GM12875 (cell line): ENCODE data around the gene PPARD.

ENCODE experiments used
- H3K4me3 ChIP-seq: one replicate; pipeline ENCODE4 v1.5.1; 2011; ENCODE audit warnings: low read depth, low read length, control low read depth
- TF ChIP-seq, protein P1 (sequence below): IDR thresholded peaks from 2 replicates; pipeline ENCODE4 v1.5.1; 2011; ENCODE audit warnings: low read depth, mild to moderate bottlenecking, control low read depth, inconsistent platforms, low read length, moderate library complexity, borderline replicate concordance; ENCODE audit not compliant: insufficient read depth

The PPARD gene

DNA sequence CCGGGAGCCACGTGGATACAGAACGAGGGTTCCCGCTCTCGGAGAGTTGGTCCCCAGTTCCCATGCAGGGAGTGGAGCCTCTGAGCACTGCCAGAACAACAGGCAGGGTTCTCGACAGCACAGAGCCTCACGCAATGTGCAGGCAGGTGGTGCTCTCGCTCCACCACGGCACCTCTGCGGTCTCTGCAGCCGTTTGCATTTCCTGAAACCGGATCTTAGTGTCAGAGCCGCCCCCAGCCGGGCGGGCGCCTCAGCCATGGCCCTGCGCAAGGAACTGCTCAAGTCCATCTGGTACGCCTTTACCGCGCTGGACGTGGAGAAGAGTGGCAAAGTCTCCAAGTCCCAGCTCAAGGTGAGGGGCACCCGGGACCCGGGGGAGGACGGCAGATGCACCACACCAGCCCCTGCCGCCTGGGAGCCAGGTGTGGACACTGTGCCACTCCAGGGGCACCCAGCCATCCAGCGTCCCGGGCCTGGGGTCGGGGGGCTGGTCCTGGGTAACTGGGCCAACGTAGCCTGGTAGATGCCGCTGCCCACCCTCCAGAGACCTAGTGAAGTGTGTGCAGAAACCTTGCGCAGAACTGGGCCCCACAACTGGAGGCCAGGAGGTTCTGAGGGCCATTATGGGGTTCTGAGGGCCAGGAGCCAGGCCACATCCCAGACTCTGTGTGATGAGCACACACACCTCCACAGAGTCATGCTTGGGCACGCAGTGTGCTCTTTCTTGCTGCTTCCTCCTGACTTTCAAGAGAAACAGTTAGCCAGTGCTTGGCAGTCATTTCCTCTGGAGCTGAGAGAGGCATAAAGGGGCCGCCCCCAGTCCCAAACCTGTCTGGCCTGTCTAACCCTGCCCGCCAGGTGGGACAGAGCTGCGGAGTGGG lies 44.5 kb upstream of the PPARD start, which contains the start of gene DEF6:
TSS of gene DEF6 (plus strand) at position 218 of the 881 bp plus-strand sequence. CDS start at position 257, 39 bp downstream.
- TF ChIP-seq, protein P1, sequence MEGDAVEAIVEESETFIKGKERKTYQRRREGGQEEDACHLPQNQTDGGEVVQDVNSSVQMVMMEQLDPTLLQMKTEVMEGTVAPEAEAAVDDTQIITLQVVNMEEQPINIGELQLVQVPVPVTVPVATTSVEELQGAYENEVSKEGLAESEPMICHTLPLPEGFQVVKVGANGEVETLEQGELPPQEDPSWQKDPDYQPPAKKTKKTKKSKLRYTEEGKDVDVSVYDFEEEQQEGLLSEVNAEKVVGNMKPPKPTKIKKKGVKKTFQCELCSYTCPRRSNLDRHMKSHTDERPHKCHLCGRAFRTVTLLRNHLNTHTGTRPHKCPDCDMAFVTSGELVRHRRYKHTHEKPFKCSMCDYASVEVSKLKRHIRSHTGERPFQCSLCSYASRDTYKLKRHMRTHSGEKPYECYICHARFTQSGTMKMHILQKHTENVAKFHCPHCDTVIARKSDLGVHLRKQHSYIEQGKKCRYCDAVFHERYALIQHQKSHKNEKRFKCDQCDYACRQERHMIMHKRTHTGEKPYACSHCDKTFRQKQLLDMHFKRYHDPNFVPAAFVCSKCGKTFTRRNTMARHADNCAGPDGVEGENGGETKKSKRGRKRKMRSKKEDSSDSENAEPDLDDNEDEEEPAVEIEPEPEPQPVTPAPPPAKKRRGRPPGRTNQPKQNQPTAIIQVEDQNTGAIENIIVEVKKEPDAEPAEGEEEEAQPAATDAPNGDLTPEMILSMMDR: peak; percentile 93
- peak within 1 kb of the TSS; percentile 57 for H3K4me3 ChIP-seq

DNA sequence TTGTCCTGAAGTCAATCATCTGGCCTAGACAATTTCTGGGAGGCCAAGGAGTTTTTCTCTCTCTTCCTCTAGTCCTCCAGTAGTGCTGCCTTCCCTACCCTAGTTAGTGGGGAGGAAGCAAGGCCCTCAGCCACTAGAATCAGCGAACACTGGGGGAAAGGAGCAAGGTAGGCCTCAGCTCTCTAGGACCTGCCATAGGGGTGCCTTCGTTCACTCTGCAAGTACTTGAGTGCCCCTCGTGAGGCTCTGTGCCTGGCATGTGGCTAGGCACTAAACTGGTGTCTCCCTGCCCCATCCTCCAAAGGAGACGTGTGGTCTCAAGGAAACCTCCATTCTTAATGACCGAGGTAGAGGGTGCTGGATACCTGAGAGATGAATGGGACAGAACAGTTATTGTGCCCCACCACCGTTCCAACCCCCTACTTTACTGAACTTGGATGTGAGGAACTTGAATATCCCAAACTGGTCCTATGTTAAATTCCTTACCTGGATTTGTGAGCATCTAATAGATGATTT lies 43.7 kb upstream of the PPARD start:
- TF ChIP-seq, protein P1: no peak
- H3K4me3 ChIP-seq: peak overlapping the region; percentile 57

DNA sequence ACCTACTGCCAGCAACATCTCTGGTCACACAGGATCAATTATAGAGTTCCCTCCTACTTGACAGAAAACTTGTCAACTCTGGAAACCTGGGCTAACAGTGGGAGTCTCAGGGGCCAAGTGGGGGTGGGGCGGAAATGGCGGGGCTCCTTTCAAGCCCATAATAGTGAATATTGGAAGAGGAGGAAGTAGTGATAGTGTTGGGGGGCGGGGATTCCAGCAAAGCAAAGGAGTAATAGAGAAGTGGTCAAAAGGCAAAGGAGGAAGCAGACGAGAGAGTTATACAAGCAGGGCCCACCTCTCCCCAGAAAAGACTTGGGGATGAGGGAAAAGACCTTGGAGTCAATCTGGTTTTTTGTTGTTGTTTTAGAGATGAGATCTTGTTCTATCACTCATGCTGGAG lies 42.7 kb upstream of the PPARD start:
- no peak overlapping the region for H3K4me3 ChIP-seq

DNA sequence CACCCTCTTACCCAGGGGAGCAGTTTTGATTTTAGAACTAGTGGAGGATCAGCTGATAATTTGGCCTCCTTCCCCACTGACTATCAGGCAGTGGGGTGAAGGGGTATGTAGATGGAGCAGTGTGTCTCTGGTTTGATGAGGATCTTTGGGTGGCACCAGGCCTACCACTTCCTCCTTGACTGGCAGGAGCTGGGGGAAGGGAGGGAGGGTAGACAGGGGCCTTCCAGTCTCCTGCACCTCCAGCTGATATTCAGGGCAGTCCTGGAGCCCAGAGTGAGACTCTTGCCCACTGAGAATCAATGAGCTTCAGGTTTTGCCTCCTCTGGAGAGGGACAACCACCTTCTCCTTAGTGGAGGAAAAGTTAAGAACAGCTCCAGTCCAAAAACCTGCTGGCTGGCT lies 41.5 kb upstream of the PPARD start:
- TF ChIP-seq, protein P1: no peak
- no peak overlapping the region for H3K4me3 ChIP-seq

More for the DNA sequence above, 42.7 kb upstream of the PPARD start:
- TF ChIP-seq, protein P1: no peak

DNA sequence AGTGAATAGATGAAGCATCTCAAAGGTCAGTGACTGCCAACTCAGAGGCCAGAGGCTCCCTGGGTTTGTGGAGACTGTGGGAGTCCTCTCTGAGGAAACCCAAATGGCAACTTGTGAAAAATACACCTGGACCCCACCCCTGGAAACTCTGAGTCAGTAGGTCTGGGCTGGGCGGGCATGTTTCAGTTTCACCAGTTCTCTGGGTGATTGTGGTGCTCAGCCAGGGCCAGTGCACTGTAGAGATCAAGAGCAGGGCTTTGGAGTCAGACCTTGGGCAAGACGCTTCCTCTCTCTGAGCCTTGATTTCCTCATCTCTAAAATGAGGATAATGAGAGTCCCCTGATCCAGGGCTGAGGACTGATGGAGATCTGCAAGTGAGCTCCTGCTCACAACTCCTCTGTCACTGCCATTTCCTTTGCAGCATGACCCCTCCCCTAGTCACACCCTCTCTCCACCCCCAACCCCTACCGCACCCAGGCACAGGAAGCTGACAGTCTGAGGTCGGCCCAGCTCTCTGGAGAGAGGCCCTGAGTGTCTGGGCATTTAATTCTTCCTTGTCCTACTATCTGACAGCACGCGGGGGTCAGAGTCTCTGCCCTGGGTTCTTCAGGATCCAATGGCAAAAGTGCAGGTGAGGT lies 39.6 kb upstream of the PPARD start:
- TF ChIP-seq, protein P1: no peak
- peak overlapping the region; percentile 0 for H3K4me3 ChIP-seq

DNA sequence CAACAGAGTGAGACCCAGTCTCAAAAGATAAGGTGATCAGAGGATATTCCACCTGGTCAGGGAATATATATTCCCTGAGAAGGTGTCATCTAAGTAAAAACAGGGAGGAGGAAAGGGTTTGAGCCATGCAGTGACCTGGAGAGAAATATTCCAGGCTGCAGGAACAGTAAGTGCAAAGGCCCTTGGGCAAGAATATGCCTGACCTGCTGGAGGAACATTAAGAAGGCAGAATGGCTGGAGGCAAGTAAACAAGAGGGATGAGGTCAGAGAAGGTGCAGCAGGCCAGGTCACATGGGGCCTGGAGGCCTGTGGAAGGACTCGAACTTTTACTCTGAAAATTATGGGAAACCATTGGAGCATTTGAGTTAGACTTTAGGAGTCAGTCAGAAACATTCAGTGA lies 38.1 kb upstream of the PPARD start:
- TF ChIP-seq, protein P1: no peak
- H3K4me3 ChIP-seq: no peak overlapping the region
